ENCODE results near the gene FARP2.
A peak's percentile ranks its signal among the peaks of the same experiment; 100 is the strongest.
"Not testable (repeated sequence)": the region's sequence is repeated elsewhere in the genome, so short reads cannot be mapped to it uniquely, and the experiment has no call there.

The FARP2 gene

GRCh38 chr2:241413501-241413900 is 57.4 kb downstream of the FARP2 start:
- not testable (repeated sequence) for DNase-seq (ENCODE audit: low read depth)

- no peak for DNase-seq (ENCODE audit: low read depth)
Measured at GRCh38 chr2:241413929-241414580, 58.0 kb downstream of the FARP2 start.

GRCh38 chr2:241415196-241415595 is 59.1 kb downstream of the FARP2 start:
- no peak for DNase-seq (ENCODE audit: low read depth)

GRCh38 chr2:241417626-241418025 is 61.5 kb downstream of the FARP2 start:
- no peak for DNase-seq (ENCODE audit: low read depth)

GRCh38 chr2:241421330-241421729 is 65.2 kb downstream of the FARP2 start:
- no peak for DNase-seq (ENCODE audit: low read depth)

GRCh38 chr2:241421942-241422341 is 65.9 kb downstream of the FARP2 start:
- not testable (repeated sequence) for DNase-seq (ENCODE audit: low read depth)

- DNase-seq (ENCODE audit: low read depth): no peak
Measured at GRCh38 chr2:241422350-241422749, 66.3 kb downstream of the FARP2 start.

- not testable (repeated sequence) for DNase-seq (ENCODE audit: low read depth)
Measured at GRCh38 chr2:241423489-241423888, 67.4 kb downstream of the FARP2 start.

GRCh38 chr2:241425368-241425767 is 69.3 kb downstream of the FARP2 start:
- DNase-seq (ENCODE audit: low read depth): no peak

GRCh38 chr2:241430178-241430577 is 74.1 kb downstream of the FARP2 start:
- DNase-seq (ENCODE audit: low read depth): no peak

- no peak for DNase-seq (ENCODE audit: low read depth)
Measured at GRCh38 chr2:241432824-241433448, 76.9 kb downstream of the FARP2 start.

GRCh38 chr2:241437179-241437578 is 81.1 kb downstream of the FARP2 start:
- no peak for DNase-seq (ENCODE audit: low read depth)

- no peak for DNase-seq (ENCODE audit: low read depth)
Measured at GRCh38 chr2:241441492-241441891, 85.4 kb downstream of the FARP2 start.

- DNase-seq (ENCODE audit: low read depth): peak; percentile 87
Measured at GRCh38 chr2:241443486-241444223, 87.6 kb downstream of the FARP2 start.

- no peak for DNase-seq (ENCODE audit: low read depth)
Measured at GRCh38 chr2:241445426-241445825, 89.3 kb downstream of the FARP2 start.

- not testable (repeated sequence) for DNase-seq (ENCODE audit: low read depth)
Measured at GRCh38 chr2:241450092-241450491, 94.0 kb downstream of the FARP2 start.

- no peak for DNase-seq (ENCODE audit: low read depth)
Measured at GRCh38 chr2:241451840-241452506, 95.9 kb downstream of the FARP2 start.

- not testable (repeated sequence) for DNase-seq (ENCODE audit: low read depth)
Measured at GRCh38 chr2:241453919-241454318, 97.8 kb downstream of the FARP2 start.

- DNase-seq (ENCODE audit: low read depth): no peak
Measured at GRCh38 chr2:241454837-241455485, 98.9 kb downstream of the FARP2 start.

- DNase-seq (ENCODE audit: low read depth): no peak
Measured at GRCh38 chr2:241456546-241456945, 100.5 kb downstream of the FARP2 start.

- DNase-seq (ENCODE audit: low read depth): no peak
Measured at GRCh38 chr2:241458687-241459086, 102.6 kb downstream of the FARP2 start.

- no peak for DNase-seq (ENCODE audit: low read depth)
Measured at GRCh38 chr2:241459520-241459919, 103.4 kb downstream of the FARP2 start.

All from activated T-cell treated with anti-CD3 and anti-CD28 coated beads for 48 hours (primary cell).